Stimulated activated CD8-positive, alpha-beta memory T cell treated with anti-CD3 and anti-CD28 coated beads, Interleukin-12 subunit alpha, Interleukin-12 subunit beta, amount 100 ng/mL, for 24 hours (primary cell): ENCODE data around the gene RAD23B.

ENCODE experiments used
- DNase-seq: peaks from one replicate; pipeline ENCODE4 v3.0.0-alpha.2; 2020; ENCODE audit errors: extremely low read depth

Gene RAD23B

GRCh38 chr9:107268560-107268959 lies 14.5 kb upstream of the RAD23B start:
- DNase-seq: no peak

GRCh38 chr9:107269254-107269653 lies 13.8 kb upstream of the RAD23B start:
- DNase-seq: no peak

- DNase-seq: no peak
These were observed 13.4 kb upstream of the RAD23B start for GRCh38 chr9:107269681-107270080.

DNA sequence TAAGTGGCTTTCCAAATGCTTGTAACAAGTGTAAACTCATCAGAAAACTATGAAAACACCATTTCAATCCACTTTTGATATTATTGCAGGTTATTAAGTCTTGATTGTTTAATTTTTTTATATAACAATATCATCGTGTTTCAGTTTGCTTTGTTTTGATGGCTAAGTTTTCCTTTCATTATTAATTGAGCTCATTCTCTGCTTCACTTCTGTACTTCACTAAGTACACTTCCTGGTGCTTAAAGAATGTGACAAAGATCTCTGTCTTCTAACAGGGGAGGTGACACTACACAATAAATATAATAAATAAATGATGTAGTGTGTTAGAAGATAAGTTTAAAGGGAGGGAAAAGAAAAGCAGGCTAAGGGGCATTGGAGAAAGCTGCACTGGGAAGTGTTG lies 13.0 kb upstream of the RAD23B start:
- no peak for DNase-seq

DNA sequence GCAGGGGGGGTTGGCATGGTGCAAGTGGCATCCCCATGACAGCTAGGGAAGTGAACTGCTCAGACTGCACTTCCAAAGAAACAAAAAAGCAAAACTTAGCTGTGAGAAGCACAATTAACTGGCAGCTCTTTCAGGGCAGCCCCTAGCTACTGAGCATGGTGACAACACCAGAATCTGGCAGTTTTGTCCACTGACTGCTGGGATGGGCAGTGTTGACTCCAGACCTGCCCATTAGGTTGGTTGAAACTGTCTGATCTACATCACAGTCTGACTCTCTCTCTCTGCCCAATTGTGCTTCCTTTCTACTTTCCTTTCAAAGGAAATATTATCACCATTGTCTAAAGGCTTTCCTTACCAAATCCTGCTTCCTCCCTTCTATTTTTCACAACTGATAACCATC lies 12.5 kb upstream of the RAD23B start:
- no peak for DNase-seq

- DNase-seq: no peak
These were observed 9.4 kb upstream of the RAD23B start for GRCh38 chr9:107273634-107274033.

DNA sequence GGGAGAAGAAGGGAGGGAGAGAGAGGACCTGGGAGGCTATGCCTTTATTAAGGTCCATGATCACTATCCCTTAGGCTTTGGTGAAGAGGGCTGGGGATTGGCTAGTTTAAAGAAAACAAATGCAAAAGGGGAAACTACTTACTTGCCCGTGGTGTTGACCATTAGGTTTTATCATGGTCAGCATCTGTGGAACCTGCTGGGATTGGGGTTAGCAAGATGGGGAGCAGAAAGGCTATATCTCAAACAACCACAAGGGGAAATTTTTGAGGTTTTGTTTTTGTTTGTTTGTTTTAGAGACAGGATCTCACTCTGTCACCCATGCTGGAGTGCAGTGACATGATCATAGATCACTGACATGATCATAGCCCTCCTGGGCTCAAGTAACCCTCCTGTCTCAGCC lies 9.0 kb upstream of the RAD23B start:
- DNase-seq: no peak

GRCh38 chr9:107274953-107275422 lies 8.1 kb upstream of the RAD23B start:
- DNase-seq: no peak

- no peak for DNase-seq
These were observed 7.5 kb upstream of the RAD23B start for GRCh38 chr9:107275530-107275929.

GRCh38 chr9:107276966-107277710 lies 5.9 kb upstream of the RAD23B start:
- DNase-seq: no peak

- no peak for DNase-seq
These were observed 5.3 kb upstream of the RAD23B start for GRCh38 chr9:107277801-107278200.

DNA sequence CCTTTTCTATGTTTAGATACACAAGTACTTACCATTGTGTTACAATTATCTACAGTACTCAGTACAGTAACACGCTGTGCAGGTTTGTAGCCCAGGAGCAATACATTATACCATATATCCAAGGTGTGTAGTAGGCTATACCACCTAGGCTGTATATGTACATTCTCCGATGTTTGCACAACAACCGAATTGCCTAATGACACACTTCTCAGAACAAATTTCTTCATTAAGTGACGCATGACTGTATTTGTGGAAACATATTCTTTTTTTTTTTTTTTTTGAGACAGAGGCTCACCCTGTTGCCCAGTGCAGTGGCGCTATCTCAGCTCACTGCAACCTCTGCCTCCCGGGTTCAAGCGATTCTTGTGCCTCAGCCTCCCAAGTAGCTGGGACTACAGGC lies 4.0 kb upstream of the RAD23B start:
- DNase-seq: no peak

GRCh38 chr9:107280543-107280942 lies 2.5 kb upstream of the RAD23B start:
- DNase-seq: no peak

DNA sequence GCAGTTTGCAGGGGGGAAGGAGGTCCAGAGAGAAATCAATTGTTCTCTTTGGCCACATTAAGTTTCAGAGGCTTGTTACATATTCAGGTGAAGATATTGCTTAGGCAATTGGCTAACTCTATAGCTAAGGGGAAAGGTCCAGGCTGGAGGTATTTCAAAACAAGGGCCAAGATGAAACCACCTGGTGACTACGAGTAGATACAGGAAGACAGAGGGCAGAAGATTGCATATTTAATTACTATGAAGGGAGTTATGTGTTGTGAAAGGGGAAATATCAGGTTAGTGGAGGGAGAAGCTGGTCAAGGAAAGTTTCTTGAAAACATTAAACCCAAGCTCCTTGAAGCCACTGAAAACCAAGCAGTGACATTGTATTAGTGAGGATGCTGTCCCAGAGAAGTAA lies 1.9 kb upstream of the RAD23B start:
- DNase-seq: no peak

GRCh38 chr9:107281922-107282667 lies 984 bp upstream of the RAD23B start:
- no peak for DNase-seq

DNA sequence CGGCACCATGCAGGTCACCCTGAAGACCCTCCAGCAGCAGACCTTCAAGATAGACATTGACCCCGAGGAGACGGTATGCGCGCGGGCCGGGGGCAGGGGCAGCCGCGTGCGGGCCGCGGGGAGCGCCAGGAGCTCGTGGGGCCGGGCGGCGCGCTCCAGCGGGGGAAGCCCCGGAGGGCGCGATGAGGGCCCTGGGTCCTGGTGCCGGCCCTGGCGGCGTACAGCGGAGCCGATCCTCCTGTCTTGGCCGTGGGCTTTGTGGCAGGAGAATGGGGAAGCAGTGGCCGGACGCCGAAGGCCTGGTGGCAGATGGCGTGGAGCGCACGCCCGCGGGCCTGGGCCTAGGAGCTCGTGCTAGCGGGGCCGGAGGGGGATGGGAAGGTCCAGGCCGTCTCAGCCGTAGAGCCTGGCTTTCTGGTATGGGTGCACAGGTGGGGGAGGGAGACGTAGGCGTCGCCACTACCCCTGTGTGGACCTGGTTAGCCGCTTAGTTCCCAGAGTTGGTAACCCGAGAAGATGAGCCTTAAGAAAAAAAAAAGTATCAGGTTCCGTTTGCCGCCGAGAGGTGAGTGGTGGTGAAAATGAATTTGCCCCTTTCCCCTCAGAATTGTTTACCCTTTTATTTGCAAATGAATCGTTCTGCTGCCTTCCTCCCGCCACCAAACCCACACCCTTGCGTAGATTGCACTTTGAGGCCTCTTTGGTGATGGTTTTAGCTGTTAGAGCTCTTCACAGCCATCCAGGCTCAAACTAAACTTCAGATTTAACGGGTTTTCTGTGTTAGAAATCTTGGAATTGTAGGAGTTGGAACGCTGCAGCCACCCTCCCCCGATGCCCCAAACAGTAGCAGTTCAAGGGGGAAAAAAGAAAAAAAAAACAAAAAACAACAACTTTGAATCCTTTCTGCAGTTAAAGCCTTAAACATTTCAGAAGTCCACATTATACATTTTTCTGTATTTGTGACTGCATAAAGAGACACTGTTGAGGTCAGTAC lies 841 bp downstream of the RAD23B start:
- peak; percentile 33 for DNase-seq

DNA sequence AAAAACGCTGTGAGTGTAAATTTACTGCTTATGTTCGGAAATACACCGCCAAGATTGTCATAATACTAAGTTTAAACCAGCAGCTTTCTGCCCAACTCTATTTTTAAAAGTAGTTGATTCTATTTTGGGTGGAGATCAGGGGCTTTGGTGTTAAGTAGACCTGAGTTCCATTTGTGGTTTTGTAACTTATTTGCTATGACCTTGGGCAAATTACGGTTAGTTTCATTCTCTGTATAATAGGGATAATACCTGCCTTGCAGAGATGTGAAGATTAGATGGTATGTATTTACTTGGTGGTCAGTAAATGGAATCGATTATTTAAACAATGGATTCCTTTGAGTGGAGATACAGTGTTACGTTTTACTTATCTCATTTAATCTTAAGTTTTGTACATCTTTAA lies 1.6 kb downstream of the RAD23B start:
- DNase-seq: no peak

GRCh38 chr9:107285286-107285685 lies 2.2 kb downstream of the RAD23B start:
- DNase-seq: no peak

DNA sequence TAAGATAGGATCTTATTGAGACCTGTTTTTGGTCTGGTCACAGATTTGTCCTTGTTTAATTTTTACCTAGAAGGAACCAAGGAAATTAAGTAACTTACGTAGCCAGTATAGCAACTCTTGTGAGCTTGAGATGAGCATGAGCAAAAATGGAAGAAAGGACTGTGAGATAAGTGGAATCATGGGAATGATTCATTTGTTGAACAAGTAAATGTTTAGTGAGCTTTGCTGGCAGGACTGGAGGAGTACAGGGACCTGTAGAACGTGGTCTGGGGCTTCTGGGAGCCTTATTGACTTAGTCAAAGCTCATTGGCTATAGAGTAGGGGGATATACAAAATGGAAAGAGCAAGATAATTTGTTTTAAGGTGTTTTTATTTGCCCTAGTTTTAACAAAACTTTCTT lies 3.0 kb downstream of the RAD23B start:
- DNase-seq: no peak

DNA sequence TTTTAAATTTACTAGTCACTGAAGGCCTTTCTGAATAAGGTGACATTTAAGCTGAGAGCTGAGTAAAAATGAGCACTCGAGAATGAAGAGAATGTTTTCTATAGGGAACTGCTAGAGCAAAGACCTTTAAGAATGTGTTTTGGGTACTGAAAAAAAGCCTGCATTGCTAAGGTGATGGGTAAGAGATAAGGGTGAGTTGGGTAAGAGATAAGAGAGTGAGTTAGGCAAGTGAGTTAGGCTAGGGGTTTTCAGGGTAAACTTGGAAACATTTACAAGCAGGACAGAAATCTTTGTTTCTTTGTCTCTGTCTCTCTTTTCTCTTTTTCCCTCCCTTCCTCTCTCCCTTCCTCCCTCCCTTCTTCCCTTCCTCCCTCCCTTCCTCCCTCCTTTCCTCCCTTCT lies 5.6 kb downstream of the RAD23B start:
- no peak for DNase-seq

DNA sequence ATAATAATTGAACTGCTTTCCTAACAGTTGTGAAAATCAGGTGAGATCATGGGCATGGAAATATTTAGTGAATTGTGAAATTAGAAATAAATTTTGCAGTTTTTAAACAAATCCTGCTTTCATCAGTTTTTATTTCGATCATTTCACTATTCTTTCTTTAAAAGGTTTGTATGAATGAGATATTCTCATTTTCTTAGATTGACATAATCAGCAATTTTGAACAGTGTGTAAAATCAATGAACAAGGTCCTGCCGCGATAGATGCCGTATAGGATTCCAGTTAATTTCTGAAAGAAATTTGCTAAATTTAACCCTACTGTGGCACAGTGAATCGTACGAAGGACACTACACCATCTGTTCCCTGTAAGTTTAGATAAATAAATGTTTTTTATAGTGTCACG lies 7.5 kb downstream of the RAD23B start:
- DNase-seq: no peak
